PFSK-1 (cell line): ENCODE results near the gene DYNLT4.
A peak's percentile ranks its signal among the peaks of the same experiment; 100 is the strongest.

Experiments used
- FOXP2 ChIP-seq: optimal IDR thresholded peaks from 2 replicates; pipeline ENCODE3; 2011; ENCODE audit warnings: borderline replicate concordance, control low read depth, inconsistent platforms; ENCODE audit not compliant: insufficient read depth; ENCODE audit errors: extremely low read length, extremely low read depth
- POLR2AphosphoS5 ChIP-seq: IDR thresholded peaks from 2 replicates; pipeline ENCODE4 v1.6.1; 2012; ENCODE audit warnings: low read depth, mild to moderate bottlenecking, control low read depth, low read length, moderate library complexity
- SIN3A ChIP-seq: IDR thresholded peaks from 2 replicates; pipeline ENCODE4 v1.6.1; 2012; ENCODE audit warnings: mild to moderate bottlenecking, low read length, moderate library complexity, borderline replicate concordance; ENCODE audit not compliant: insufficient read depth
- TAF1 ChIP-seq: IDR thresholded peaks from 2 replicates; pipeline ENCODE4 v1.6.1; 2012; ENCODE audit warnings: low read length, control low read depth, borderline replicate concordance; ENCODE audit not compliant: insufficient read depth
- TF ChIP-seq, protein P1 (sequence below), 2 experiments: IDR thresholded peaks; 2 replicates each; pipeline versions ENCODE4 v1.6.1 to v1.8.0; 2011 to 2012; ENCODE audit warnings: low read depth in 2 of 2, low read length in 2 of 2, control low read depth in 1 of 2, inconsistent platforms in 1 of 2, mild to moderate bottlenecking in 1 of 2, moderate library complexity in 1 of 2; ENCODE audit not compliant: insufficient read depth in 1 of 2

The DYNLT4 gene

DNA sequence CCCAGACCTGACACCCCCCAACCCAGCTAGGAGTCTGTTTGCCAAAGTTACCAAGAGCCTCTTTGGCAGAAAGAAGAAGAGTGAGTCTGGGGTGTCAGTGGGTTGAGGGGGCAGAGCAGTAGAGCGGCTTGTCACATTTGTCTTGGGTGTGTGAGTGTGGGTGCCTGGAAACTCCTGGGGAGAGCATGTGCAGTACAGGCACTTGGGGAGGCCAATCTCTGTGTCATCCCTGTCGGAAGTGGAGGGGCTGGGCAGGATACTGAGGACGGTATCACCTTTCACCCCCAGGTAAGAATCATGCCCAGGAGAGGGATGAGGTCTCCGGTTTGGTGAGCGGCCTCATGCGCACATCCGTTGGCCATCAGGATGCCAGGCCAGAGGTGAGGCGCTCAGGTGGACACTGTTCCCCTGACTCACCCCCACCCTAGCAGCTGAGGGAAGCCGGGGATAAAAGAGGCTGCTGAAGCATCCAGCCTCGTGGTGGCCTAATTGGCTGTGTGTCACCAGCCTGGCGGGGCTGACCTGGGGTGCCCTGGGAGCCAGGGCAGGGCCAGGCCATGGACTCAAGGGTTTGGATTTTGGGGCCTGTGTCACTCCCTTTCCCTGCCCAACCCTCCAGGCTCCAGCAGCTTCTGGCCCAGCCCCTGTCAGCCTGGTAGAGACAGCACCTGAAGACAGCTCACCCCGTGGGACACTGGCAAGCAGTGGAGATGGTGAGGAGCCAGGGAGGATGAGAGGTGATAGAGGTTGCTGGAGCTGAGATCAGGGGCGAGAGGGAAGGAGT, 3.6 kb downstream of the DYNLT4 start:
- TF ChIP-seq POLR2AphosphoS5: no peak
- no peak for TF ChIP-seq TAF1
- no peak for TF ChIP-seq SIN3A
- TF ChIP-seq FOXP2: no peak
- TF ChIP-seq, protein P1, sequence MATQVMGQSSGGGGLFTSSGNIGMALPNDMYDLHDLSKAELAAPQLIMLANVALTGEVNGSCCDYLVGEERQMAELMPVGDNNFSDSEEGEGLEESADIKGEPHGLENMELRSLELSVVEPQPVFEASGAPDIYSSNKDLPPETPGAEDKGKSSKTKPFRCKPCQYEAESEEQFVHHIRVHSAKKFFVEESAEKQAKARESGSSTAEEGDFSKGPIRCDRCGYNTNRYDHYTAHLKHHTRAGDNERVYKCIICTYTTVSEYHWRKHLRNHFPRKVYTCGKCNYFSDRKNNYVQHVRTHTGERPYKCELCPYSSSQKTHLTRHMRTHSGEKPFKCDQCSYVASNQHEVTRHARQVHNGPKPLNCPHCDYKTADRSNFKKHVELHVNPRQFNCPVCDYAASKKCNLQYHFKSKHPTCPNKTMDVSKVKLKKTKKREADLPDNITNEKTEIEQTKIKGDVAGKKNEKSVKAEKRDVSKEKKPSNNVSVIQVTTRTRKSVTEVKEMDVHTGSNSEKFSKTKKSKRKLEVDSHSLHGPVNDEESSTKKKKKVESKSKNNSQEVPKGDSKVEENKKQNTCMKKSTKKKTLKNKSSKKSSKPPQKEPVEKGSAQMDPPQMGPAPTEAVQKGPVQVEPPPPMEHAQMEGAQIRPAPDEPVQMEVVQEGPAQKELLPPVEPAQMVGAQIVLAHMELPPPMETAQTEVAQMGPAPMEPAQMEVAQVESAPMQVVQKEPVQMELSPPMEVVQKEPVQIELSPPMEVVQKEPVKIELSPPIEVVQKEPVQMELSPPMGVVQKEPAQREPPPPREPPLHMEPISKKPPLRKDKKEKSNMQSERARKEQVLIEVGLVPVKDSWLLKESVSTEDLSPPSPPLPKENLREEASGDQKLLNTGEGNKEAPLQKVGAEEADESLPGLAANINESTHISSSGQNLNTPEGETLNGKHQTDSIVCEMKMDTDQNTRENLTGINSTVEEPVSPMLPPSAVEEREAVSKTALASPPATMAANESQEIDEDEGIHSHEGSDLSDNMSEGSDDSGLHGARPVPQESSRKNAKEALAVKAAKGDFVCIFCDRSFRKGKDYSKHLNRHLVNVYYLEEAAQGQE (IDR thresholded peaks at IDR 0.05; ENCODE audit: insufficient read depth in 1 of 2, low read depth in 2 of 2, low read length in 2 of 2): no peak

DNA sequence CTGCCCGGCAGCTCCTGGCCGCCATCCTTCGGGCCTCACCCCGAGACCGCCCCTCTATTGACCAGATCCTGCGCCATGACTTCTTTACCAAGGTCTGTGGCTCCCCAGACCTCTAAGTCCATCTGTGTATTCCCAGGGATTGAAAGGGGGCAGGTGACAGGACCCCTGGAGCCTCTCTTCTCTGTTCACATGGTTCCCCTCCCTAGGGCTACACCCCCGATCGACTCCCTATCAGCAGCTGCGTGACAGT, 4.2 kb downstream of the DYNLT4 start:
- TF ChIP-seq TAF1 (no peak), FOXP2 (no peak), SIN3A (no peak), POLR2AphosphoS5 (no peak)
- TF ChIP-seq, protein P1 (IDR thresholded peaks at IDR 0.05; ENCODE audit: insufficient read depth in 1 of 2, low read depth in 2 of 2, low read length in 2 of 2): no peak

DNA sequence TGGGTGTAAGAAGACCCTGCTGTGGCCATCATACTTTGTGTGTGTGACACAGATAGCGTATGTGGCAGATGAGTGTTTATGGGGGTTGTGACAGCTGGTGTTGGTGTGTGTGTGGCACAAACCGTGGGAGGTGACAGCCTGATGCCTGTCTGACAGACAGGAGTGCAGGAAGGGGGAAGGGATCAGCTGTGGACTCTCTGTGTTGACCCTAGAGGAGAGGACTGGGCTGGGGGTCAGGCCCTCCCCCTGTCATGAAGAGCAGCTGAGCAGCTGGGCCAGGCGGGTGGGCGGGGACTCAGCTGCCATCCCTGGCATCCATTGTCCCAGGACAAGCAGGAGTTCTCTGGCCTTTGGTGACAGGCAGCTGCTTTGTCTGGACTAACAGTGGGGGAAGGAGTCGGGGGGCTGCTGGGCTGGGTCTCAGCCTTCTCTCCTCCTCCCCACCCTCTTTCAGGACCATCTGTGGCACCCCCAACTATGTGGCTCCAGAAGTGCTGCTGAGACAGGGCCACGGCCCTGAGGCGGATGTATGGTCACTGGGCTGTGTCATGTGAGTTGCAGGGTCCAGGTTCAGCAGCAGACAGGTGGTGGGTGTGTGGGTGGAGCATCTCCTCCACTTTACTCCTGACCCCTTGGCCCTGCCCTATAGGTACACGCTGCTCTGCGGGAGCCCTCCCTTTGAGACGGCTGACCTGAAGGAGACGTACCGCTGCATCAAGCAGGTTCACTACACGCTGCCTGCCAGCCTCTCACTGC, 4.7 kb downstream of the DYNLT4 start:
- TF ChIP-seq, protein P1 (IDR thresholded peaks at IDR 0.05; ENCODE audit: insufficient read depth in 1 of 2, low read depth in 2 of 2, low read length in 2 of 2): no peak
- peak; percentile 39; the same call in 1 of the 2 replicates for TF ChIP-seq SIN3A
- no peak for TF ChIP-seq FOXP2
- TF ChIP-seq POLR2AphosphoS5: no peak
- no peak for TF ChIP-seq TAF1

DNA sequence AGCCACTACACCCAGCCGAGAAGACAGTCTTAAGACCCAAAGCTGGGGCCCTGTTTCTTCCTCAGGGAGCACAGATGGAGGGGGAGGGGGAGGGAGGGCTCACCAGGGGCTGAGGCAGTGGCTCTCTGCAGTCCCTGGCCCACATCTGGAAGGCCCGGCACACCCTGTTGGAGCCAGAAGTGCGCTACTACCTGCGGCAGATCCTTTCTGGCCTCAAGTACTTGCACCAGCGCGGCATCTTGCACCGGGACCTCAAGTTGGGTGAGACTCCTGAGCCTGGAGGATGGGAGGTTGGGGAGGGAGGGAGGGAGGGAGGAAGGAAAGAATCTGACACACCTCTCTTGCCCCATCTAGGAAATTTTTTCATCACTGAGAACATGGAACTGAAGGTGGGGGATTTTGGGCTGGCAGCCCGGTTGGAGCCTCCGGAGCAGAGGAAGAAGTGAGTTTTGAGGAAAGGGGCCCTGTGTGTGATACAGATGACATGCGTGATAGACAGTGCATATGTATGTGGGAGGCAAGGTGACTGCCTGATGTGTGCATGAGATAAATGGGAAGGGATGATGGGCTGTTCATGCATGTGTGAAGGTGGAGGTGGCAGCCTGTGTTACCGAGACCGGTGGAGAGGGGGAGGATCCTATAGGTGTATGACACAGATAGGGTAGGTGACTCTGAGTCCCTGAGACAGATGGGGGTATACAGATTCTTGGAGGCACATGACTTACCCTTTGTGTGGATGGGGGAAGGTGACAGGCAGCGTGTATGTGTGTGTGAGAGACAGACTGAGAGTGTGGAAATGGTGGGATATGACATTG, 5.5 kb downstream of the DYNLT4 start:
- TF ChIP-seq SIN3A (no peak), TAF1 (no peak), POLR2AphosphoS5 (no peak), FOXP2 (no peak)
- TF ChIP-seq, protein P1 (IDR thresholded peaks at IDR 0.05; ENCODE audit: insufficient read depth in 1 of 2, low read depth in 2 of 2, low read length in 2 of 2): no peak
